Glomerular visceral epithelial cell (primary cell): ENCODE data around the gene PKP1.
A peak's percentile ranks its signal among the peaks of the same experiment; 100 is the strongest.

Source experiments
- DNase-seq: peaks from one replicate; pipeline ENCODE4 v3.0.0-alpha.2; 2016; ENCODE audit errors: extremely low spot score

The PKP1 gene

DNA sequence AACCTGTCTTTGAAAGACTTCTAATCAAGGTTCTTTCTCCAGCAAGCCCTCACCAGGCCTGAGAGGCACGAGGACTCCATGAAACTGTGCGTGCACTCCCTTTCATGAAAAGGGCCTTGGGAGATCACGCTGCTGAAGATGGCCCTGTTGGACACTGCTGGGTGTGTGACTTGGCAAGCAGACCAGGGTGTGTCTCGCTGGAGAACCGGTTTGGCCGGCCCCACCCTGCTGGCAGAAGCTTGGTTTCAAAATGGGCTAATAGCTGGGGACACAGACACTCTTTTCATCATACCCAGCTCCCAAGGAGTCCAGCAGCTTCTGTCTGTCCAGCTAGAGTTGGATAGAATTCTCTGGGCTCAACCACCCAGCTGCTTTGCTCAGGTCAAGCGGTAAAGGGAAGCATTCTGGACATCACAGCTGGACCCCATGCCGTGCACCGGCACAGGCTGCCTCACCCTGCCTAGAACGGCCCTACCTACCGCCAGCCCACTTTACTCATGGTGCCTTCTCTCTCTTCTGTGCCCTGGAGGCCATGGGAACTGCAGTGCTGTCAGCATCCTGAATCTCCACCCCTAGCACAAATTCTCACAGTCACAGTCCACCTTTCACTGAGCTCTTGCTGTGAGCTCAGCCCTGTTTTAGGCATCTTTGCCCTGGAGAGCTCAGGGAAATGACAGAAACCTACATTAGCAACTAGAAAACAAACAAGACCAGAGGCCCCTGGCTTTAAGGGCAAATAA is 24.6 kb downstream of the PKP1 start:
- no peak for DNase-seq

DNA sequence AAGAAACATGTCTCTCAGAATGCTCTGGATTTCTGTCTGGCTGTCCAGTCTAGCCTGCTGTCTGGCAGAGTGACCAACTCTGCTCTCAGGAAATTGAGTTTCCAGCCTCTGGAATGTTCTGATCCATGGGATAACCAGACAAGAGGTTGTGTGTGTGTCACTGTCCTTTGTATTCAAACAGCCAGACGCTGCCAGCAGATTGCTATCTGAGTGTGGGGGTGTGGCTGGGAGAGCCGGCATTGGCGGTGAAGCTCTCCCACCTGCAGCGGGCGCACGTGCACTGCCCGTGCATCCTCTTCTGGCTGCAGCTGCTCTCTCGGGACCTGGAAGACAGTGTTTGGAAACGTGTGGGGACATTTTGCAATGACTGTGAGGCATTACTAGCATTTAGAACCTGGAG is 26.1 kb downstream of the PKP1 start:
- peak; percentile 48 for DNase-seq

DNA sequence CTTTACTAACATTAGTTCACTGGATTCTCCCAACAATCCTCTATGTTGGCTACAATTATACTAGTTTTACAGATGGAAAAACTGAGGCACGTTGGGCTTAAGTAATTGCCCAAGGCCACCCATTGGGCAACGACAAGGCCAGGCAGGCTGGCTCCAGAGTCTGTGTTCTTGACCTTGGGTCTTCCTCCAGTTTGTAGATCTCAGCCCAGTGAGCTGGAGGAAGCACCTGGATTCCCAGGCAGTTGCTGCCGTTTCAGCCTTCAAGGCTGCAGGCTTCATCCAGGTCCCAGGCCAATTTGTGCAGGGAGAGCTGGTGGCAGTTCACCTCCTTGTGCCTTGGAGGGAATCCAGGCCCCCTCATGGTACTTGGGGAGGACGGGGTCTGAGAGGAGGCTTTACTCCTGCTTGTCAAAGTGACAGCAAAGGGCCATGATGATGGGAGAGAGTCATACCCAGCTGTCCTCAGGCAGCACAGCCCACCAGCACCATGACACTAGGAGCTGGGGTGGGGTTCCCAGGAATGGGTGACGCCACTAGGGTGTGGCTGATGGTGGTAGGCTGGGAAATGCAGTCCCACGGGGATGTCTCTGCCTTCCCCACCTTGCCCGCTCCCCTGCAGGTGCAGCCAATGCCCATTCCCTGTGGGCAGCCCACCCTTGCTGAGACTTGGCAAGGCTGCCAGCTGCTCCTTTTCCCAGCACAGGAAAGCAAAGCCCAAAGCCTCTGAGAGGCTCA is 27.1 kb downstream of the PKP1 start:
- DNase-seq: no peak

DNA sequence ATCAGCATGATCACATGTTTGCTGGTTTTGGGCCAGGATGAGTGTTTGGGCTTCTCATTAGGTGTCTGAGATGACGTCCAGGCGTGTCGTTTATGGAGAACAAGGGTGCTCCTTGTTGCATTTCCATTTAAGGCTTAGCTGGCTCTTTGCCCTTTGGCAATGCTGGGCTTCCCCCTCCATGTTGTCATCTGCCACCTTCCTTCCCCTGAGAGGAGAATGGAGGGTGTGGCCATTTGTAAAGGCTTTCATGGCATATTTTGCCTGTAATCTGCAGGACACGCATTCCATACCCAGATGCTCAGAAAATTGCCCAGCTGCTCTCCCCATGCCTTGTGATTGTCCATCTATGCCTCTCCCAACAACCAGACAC is 27.7 kb downstream of the PKP1 start:
- no peak for DNase-seq

DNA sequence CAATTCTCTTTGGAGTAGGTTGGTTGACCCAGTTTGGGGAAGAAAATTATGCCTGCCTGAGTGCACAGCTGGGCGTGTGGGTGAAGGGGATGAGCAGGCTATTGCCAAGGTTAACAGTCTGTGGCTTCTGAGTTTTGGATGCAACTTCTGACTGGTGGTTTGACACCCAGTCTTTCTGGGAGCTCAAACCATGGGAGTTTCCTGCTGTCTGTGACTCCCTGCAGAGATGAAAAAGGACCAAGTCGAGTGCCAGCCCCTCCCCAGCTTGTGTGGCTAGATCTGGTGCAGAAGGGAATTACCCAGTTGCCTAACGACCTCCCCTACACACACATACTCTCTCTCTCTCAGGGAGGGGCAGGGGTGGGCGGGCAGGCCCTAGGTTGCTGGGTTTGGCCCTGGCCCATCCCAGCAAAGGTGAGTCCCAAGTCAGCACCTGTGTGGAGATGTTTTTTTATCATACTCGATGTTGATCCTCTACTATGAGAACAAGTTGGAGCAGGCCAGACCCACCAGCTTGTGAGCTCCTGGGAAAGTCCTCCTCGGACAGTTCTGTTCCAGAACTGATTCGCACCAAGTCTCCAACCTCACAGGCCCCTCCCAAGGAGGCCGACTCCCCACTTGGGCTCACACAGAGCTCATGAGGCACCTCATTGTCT is 28.2 kb downstream of the PKP1 start:
- DNase-seq: no peak

DNA sequence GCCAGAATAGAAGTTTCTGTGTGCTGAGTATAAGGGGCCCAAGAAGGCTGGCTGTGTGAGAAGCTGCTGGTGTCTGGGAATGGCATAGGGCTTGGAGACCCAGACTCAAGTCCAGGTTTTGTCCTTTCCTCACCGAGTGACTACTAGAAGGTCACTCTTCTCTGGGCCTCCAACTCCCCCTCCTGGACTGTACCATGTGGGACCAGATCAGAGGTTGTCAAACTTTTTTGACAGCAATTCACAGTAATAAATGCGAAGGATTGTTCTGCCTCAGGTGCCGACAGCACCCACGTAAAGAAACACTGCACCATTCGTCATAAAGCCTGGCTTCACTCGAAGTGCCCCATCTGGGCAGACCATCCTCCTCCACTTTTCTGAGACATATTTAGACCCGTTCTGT is 29.0 kb downstream of the PKP1 start:
- DNase-seq: no peak

DNA sequence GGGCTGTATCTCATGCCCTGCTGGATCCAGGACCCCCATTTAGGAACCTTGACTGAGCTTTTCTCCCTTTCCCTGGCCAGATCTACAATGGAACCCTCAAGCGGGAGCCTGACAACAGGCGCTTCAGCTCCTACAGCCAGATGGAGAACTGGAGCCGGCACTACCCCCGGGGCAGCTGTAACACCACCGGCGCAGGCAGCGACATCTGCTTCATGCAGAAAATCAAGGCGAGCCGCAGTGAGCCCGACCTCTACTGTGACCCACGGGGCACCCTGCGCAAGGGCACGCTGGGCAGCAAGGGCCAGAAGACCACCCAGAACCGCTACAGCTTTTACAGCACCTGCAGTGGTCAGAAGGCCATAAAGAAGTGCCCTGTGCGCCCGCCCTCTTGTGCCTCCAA is 29.8 kb downstream of the PKP1 start:
- DNase-seq: no peak

DNA sequence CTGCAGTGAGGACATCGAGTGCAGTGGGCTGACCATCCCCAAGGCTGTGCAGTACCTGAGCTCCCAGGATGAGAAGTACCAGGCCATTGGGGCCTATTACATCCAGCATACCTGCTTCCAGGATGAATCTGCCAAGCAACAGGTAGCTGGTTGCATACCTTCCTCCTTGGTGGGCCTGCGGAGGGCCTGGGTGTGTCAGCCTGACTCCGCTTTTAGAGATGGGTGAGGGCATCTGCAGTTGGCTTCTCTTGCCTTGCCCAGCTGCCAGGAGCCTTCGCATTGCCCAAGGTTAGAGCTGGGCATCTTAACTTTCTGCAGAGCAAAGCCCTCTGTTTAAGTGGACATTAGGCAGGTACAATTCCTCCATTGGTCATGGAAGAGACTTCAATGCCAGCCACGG is 33.2 kb downstream of the PKP1 start:
- no peak for DNase-seq

DNA sequence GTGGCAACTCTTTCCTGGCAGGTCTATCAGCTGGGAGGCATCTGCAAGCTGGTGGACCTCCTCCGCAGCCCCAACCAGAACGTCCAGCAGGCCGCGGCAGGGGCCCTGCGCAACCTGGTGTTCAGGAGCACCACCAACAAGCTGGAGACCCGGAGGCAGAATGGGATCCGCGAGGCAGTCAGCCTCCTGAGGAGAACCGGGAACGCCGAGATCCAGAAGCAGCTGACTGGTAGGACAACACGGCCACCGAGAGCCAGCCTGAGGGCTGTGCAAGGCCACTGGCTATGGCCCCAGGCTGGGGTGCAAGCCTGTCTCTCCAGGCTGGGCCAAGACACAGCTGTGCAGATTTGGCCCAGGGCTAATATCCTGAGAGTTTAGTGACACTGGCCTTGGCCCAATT is 34.2 kb downstream of the PKP1 start:
- DNase-seq: no peak

DNA sequence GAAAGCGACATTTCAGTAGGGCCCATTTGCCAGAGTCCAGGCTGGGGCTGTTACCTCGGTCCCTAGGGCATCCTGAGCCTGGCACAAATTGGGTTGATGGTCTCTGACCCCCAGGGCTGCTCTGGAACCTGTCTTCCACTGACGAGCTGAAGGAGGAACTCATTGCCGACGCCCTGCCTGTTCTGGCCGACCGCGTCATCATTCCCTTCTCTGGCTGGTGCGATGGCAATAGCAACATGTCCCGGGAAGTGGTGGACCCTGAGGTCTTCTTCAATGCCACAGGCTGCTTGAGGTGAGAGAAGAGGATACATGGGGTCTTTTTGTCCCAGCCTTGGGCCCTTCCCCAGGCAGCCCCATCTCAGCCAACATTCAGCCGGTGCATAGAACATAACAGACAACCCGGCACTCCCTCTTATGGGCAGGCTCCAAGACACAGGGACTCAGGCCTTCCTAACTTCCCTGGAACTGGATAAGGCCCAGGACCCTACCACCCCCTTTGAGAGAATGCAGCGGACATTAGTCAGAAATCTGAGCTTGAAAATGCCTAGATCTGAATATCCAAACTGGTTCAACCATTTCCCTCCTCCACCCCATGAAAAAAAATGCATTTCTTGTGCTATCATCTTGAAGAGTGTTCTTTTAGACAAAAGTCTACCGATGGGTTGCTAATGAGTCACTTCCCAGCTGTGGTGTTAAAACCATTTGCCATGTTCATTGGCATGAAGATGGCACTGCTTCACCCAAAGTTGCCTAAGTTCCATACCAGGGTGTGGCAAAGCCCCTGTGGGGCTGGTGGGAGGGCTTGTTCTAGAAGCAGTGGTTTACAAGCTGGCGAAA is 35.4 kb downstream of the PKP1 start:
- DNase-seq: no peak

DNA sequence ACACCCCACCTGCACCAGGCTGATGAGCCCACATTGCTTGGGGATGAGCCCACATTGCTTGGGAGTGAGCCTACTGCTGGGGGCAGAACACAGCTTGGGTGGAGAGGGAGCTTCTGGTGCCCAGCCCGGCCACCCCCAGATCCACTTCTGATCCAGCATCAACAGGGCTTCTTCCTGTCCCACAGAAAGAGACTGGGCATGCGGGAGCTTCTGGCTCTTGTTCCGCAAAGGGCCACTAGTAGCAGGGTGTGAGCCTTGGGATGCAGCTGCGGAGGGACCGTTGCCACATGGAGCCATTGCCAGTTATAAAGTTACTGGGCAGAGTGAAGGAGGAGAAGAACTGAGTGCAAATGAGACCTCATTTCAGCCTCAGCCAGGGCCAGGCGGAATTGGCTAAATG is 36.3 kb downstream of the PKP1 start:
- no peak for DNase-seq

DNA sequence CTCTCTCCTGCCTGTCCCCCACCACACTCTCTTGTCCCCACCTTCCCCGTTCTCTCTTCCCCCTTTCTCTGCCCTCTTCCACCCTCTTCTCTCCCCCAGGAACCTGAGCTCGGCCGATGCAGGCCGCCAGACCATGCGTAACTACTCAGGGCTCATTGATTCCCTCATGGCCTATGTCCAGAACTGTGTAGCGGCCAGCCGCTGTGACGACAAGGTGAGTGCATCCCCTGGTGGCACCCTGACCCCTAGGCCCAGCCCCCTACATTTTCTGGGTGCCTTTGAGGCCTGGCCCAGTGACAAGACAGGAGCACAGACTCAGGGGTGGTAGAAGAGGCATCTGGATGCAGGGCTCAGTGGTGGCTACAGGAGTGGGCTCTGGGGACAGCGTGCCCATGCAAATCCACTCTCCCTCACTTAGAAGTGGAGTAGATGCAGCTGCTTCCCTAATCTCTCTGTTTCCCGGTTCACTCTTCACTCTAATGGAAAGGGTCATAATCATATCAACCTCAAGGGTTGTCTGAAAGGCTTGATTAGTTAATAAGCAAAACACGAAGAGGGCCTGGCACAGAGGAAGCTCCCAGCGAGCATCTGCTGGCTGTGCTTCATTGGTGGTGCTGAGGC is 37.0 kb downstream of the PKP1 start:
- no peak for DNase-seq

DNA sequence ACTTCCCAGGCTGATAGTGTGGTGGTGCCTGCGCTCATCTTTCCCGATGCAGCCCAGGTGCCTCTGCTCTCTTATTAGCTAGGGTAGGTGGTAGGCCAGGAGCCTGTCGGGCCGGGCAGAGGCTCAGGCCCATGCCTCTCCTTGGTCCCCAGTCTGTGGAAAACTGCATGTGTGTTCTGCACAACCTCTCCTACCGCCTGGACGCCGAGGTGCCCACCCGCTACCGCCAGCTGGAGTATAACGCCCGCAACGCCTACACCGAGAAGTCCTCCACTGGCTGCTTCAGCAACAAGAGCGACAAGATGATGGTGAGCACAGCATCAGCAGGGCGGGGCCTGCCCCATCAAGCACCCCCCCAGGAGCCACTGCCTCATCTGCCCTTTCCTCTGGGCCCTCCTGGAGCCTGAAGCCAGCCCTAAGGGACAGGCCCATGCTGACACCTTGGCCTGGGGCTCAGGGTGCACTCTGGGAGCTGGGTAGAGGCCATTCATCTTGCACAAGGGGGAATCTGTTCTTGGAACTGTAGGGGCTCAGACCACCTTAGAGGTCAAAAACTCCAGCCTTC is 38.6 kb downstream of the PKP1 start:
- no peak for DNase-seq

DNA sequence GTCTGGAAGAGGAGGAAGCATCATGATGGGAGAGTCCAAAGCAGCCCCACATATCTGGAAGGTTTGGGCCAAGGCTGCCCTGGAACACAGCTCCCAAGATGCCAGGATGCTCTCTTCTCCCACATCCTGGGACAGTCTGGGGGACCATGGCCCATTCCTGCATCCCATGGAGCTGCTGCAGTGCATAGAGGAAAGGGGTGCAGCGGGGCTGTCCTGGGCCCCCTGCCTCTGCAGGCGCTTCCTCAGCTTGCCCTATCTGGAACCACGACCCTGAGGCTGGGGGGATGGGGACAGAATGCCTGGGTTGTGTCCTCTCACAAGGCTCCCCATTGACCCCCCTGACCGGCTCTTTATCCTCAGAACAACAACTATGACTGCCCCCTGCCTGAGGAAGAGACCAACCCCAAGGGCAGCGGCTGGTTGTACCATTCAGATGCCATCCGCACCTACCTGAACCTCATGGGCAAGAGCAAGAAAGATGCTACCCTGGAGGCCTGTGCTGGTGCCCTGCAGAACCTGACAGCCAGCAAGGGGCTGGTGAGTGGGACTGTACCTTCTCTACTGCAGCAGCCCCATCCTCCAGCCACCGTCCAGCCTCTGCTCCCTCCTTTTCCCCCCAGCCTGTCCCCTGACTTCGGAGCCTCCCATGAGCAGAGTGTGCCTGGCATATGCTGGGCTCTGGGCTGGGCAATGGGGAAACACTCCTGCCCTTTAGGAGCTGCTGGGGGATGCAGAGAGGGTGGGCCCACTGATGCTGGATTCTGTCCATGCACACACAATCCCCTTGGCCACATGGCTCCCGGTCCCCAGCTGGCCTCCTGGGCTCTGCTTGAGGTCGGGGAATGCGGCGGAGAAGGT is 39.6 kb downstream of the PKP1 start:
- DNase-seq: no peak

DNA sequence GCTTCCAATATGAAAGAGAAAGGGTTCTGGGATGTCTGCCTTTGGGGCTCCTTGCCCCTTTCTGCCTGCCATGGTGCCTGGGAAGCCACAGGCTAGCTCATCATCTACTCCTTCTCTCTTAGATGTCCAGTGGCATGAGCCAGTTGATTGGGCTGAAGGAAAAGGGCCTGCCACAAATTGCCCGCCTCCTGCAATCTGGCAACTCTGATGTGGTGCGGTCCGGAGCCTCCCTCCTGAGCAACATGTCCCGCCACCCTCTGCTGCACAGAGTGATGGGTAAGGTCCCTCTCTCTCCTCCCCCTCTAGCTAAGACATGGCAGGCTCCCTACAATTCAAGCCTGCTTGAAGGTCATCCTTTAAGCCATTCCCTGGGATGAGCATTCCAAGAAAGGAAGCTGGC is 41.0 kb downstream of the PKP1 start:
- no peak for DNase-seq

DNA sequence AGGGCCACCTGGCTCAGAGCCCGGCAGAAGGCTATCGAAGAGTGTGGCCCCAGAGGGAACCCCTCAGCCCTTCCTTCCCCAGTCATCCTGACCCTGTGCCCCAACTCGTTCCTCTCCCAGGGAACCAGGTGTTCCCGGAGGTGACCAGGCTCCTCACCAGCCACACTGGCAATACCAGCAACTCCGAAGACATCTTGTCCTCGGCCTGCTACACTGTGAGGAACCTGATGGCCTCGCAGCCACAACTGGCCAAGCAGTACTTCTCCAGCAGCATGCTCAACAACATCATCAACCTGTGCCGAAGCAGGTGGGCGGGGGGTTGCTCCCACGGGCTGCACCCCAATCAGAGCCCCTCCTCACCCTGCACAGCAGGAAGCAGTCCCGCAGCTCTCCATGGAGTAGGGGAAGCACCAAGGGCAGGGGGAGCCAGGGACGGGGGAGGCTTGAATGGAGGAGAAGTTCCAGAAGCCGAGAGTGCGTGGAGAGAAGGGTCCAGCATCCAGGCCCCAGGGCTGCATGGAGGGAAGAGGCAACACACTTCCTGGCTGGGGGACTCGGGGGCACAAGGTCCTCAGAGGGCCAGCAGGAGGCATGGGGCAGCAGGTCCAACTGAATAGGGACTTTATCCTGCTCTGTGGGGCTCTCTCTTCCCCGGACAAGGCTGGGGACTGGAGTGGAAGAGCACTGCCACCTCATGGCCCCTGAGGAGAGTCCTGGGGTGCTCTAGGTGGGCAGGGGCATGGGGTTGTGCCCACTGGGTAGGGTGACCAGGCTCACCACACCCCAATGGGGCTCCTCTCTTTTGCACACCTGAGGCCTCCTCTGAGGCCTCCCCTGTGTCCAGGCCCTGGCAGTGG is 41.7 kb downstream of the PKP1 start:
- DNase-seq: no peak

DNA sequence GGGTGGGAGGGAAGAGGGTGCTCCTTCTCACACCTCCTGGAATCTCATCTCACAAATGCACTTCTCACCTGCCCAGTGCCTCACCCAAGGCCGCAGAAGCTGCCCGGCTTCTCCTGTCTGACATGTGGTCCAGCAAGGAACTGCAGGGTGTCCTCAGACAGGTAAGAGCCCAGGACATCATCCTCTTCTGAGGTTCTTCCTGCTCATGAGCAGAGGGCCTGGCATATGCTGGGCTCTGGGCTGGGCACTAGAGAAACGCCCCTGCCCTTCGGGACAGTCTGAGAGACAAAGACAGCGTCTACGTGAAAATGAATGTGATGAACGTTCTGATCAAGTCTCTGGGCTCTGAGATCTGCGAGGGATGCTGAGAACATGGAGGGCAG is 42.4 kb downstream of the PKP1 start:
- DNase-seq: no peak

DNA sequence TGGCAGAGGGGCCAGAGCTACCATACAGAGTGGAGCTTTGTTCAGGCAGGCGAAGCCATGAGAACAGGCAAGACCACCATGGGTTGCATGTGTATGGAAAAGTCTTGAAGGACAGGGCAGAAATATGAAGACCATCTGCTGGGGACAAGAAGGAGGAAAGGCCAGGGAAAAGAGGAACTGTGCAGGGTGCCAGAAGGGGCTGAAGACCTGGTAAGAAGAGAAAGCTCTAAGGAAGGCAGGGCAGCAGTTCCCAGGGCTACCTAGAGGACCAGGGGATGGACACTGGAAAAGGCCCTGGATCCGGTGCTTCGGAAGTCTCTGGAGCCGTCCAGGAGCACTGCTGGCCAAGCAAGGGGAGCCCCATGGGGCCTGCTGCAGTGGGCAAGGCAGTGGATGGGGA is 43.4 kb downstream of the PKP1 start:
- DNase-seq: no peak

DNA sequence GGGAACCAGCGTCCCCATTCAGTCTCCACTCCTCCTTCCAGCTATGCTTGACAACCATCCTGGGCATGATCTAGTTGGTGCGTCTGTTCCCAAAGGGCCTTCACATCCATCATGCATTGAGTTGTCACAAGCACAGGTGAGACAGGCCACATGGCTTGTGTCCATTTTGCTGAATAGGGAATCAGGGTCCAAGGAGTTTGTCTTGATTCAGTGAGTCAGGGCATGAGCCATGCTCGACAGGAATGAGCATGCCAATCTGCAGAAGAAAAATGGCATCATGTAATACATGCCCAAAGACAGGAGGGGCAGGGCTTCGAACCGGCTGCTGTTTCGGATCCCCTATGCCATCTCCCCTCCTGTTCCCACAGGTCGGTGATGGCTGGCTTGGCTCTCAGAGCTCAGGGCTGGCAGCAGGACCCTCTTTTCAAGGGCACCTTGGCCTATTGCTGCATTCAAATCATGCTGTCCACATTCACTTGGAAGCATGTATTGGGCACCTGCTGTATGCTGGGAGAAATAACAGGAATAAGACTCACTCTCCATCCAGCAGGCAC is 44.5 kb downstream of the PKP1 start:
- no peak for DNase-seq
